Measurements from ENCODE around the gene CYP2J2.
A peak's percentile ranks its signal among the peaks of the same experiment; 100 is the strongest.

DNA sequence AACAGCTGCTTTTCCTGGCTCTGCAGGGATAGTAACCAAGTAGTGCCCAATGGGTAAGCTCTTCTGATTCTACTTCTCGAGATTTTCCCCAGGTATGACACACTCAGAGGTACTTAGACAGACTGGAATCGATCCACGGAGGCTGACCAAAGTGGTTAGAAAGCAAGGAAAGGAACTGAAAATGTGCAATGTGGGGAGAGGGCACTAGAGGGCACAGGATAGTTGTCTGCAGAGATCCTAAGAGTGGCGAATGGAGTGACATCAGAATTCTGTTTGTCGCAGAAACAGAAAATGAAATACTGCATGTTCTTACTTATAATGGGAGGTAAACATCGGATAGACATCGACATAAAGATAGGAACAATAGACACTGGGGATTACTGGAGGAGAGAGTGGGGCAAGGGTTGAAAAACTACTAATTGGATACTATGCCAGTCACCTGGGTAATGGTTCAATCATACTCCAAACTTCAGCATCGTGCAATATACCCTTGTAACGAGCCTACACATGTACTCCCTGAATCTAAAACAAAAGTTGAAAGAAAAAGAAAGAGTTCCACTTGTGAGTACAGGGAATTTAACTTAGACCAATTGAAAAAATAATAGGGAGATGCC lies 23.3 kb downstream of the CYP2J2 start:
- TF ChIP-seq, protein P1, sequence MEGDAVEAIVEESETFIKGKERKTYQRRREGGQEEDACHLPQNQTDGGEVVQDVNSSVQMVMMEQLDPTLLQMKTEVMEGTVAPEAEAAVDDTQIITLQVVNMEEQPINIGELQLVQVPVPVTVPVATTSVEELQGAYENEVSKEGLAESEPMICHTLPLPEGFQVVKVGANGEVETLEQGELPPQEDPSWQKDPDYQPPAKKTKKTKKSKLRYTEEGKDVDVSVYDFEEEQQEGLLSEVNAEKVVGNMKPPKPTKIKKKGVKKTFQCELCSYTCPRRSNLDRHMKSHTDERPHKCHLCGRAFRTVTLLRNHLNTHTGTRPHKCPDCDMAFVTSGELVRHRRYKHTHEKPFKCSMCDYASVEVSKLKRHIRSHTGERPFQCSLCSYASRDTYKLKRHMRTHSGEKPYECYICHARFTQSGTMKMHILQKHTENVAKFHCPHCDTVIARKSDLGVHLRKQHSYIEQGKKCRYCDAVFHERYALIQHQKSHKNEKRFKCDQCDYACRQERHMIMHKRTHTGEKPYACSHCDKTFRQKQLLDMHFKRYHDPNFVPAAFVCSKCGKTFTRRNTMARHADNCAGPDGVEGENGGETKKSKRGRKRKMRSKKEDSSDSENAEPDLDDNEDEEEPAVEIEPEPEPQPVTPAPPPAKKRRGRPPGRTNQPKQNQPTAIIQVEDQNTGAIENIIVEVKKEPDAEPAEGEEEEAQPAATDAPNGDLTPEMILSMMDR (IDR thresholded peaks at IDR 0.05) = peak in 8 of 12 donors; percentile 16 to 41 (median 33)
- TF ChIP-seq POLR2A (IDR thresholded peaks at IDR 0.05) = no peak

Data from heart left ventricle (tissue), 13 donors.